DMS79 treated with DMSO at 0.1 percent for 48 hours (cell line): Measurements from ENCODE around the gene HAND1.

Source experiments
- DNase-seq: peaks from one replicate; lab custom pipeline; 2025; lab: John Stamatoyannopoulos, UW

HAND1 gene

GRCh38 chr5:154505567-154505966 lies 27.5 kb upstream of the HAND1 start:
- no peak for DNase-seq

- DNase-seq = no peak
Measured at GRCh38 chr5:154503698-154504039, 25.6 kb upstream of the HAND1 start.

- DNase-seq = no peak
Measured at GRCh38 chr5:154502180-154502579, 24.2 kb upstream of the HAND1 start.

GRCh38 chr5:154501566-154501965 lies 23.5 kb upstream of the HAND1 start:
- no peak for DNase-seq

GRCh38 chr5:154498994-154499393 lies 21.0 kb upstream of the HAND1 start:
- DNase-seq = no peak

- no peak for DNase-seq
Measured at GRCh38 chr5:154498591-154498990, 20.6 kb upstream of the HAND1 start.

- no peak for DNase-seq
Measured at GRCh38 chr5:154494036-154494435, 16.0 kb upstream of the HAND1 start.

GRCh38 chr5:154493274-154493673 lies 15.2 kb upstream of the HAND1 start:
- no peak for DNase-seq

- DNase-seq = no peak
Measured at GRCh38 chr5:154491941-154492340, 13.9 kb upstream of the HAND1 start.

GRCh38 chr5:154487541-154487940 lies 9.5 kb upstream of the HAND1 start:
- DNase-seq = no peak

GRCh38 chr5:154486427-154486866 lies 8.4 kb upstream of the HAND1 start:
- DNase-seq = peak; percentile 61

GRCh38 chr5:154485850-154486426 lies 7.9 kb upstream of the HAND1 start:
- DNase-seq = no peak

- peak; percentile 55 for DNase-seq
Measured at GRCh38 chr5:154485096-154485491, 7.1 kb upstream of the HAND1 start.

- no peak for DNase-seq
Measured at GRCh38 chr5:154484393-154485095, 6.5 kb upstream of the HAND1 start.

GRCh38 chr5:154483654-154484392 lies 5.8 kb upstream of the HAND1 start:
- DNase-seq = no peak

GRCh38 chr5:154482528-154483449 lies 4.8 kb upstream of the HAND1 start:
- no peak for DNase-seq

- no peak for DNase-seq
Measured at GRCh38 chr5:154481584-154482381, 3.8 kb upstream of the HAND1 start.

GRCh38 chr5:154480847-154481246 lies 2.8 kb upstream of the HAND1 start:
- no peak for DNase-seq

- DNase-seq = no peak
Measured at GRCh38 chr5:154479944-154480750, 2.1 kb upstream of the HAND1 start.

GRCh38 chr5:154479160-154479943 lies 1.3 kb upstream of the HAND1 start:
- no peak for DNase-seq
